GM23248 (cell line): Measurements from ENCODE around the gene ADCY6.
"Not testable (repeated sequence)": the region's sequence is repeated elsewhere in the genome, so short reads cannot be mapped to it uniquely, and the experiment has no call there.

Experiments
- EZH2 ChIP-seq: fragments of 200-600 bp; sonication (generic); IDR thresholded peaks from 2 replicates; pipeline ENCODE4 v1.6.1; 2018; ENCODE audit warnings: antibody characterized with exemption, mild to moderate bottlenecking; ENCODE audit not compliant: insufficient read depth, poor library complexity, severe bottlenecking
- EZH2phosphoT487 ChIP-seq: fragments of 200-600 bp; sonication (generic); IDR thresholded peaks from 2 replicates; pipeline ENCODE4 v1.6.1; 2018; ENCODE audit warnings: antibody characterized with exemption, moderate library complexity, mild to moderate bottlenecking, low read depth; ENCODE audit not compliant: insufficient read depth

- not testable (repeated sequence) for TF ChIP-seq EZH2, EZH2phosphoT487
Observed at GRCh38 chr12:48720737-48721136, 68.2 kb downstream of the ADCY6 start.
